GM20000 (cell line): Measurements from ENCODE around the gene PCTP.

Experiments used
- DNase-seq: peaks from one replicate; pipeline ENCODE4 v3.0.0; 2012; ENCODE audit warnings: low spot score
- CTCF ChIP-seq: IDR thresholded peaks from 2 replicates; pipeline ENCODE4 v1.5.1; 2012; ENCODE audit warnings: mild to moderate bottlenecking, control low read depth; ENCODE audit errors: extremely low read depth, missing control alignments

The PCTP gene

DNA sequence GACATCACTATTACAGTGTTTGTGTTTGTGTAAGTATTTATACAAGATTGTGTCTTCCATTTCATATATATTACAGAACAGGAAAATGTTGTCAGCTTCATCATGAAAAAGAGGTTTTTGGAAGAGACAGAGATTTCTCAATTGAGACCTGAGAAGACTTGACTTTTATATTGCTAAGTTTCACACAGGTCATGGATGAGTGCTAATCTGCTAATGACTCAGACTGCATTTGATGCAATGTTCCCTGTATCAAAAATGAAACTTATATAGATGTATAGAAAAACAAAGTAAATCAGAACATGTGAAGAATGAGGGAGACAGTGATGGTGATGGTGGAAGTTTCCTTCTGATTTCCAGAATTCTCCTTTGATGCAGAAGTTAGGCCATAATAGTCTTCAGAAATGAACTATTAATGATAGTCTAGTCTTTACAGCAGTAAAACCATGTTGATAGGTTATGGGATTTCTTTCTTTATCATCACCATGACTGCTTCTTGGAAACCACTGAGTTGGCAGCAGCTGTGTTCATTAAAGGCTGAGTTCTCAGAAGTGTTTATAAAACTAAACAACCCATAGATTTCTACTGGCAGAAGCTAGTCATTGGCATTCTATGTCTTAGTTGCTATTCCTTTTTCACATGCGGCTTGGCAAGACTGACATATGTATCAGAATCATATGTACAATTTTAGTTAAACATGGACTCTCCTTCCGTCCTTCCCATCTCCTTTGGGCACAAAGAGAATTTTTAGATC is 56.1 kb downstream of the PCTP start:
- no peak for TF ChIP-seq CTCF
- DNase-seq, result no peak

GRCh38 chr17:55811536-55811935 is 60.7 kb downstream of the PCTP start:
- TF ChIP-seq CTCF, result no peak
- no peak for DNase-seq

- no peak for TF ChIP-seq CTCF
- DNase-seq, result no peak
These were observed 61.5 kb downstream of the PCTP start for GRCh38 chr17:55812323-55812722.

DNA sequence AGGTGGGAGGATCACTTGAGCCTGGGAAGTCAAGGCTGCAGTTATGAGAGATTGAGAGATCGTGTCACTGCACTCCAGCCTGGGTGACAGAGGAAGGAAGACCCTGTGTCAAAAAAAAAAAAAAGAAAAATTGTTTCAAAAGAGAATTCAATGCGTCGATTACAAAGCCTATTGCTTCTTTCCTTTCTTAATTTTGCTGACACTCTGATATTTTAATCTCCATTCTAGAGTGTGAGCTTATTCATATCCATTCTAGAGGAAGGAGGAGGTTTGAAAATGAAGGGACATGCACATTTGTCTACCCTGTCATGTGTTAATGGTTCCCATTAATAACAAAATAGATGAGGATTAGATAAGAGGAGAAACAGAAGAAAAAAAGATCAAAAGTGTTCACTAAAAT is 63.1 kb downstream of the PCTP start:
- DNase-seq, result no peak
- no peak for TF ChIP-seq CTCF

DNA sequence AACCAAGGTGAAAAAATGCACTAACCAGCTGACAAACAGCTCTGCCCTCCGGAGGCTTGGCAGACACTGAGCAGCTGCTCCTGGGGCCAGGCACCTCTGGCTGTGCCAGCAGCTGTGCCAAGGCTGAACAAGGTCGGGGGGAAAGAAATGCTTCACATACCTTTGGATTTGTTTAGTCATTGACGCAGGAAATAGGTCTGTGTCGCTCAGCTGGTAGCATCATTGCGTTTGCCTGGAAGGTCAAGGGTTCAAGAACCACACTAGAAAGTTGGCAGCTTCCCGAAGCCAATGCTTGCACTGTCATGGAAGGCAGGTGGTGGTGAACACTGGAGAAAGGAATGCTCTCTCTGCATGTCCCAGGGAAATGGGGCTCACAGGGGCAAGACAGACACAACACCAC is 63.5 kb downstream of the PCTP start:
- no peak for TF ChIP-seq CTCF
- DNase-seq, result no peak

GRCh38 chr17:55816532-55817396 is 65.9 kb downstream of the PCTP start:
- no peak for TF ChIP-seq CTCF

GRCh38 chr17:55817397-55817709 is 66.5 kb downstream of the PCTP start:
- DNase-seq, result no peak
- no peak for TF ChIP-seq CTCF

More at GRCh38 chr17:55816532-55817396, 65.9 kb downstream of the PCTP start:
- no peak for DNase-seq
